Heart right ventricle (tissue), 16 donors: ENCODE results near the gene COA8. TPM values are rescaled to one million over a fixed set of nuclear protein-coding genes. Genes with fewer than 3 reads are reported as not detected.

Experiments used
- ATAC-seq, 8 donors: fragments of 200-7000 bp; cut with Tn5 transposase; one replicate each; pipeline ENCODE4 v1.9.1; 2020; ENCODE audit warnings: mild to moderate bottlenecking in 8 of 8, moderate library complexity in 8 of 8, moderate number of reproducible peaks in 1 of 8
- DNase-seq, 2 donors: peaks; one replicate each; pipeline ENCODE4 v3.0.0-alpha.2; 2020
- H3K27ac ChIP-seq, 10 donors: fragments of 200-600 bp; sonication (generic) in 2 of 10; one replicate each; pipeline versions ENCODE4 v1.5.0 to v1.8.0; 2020 to 2022; ENCODE audit warnings: mild to moderate bottlenecking in 3 of 10
- H3K27me3 ChIP-seq, 7 donors: fragments of 200-600 bp; one replicate each; pipeline ENCODE4 v1.8.0; 2021 to 2022; ENCODE audit warnings: mild to moderate bottlenecking in 2 of 7
- H3K36me3 ChIP-seq, 9 donors: fragments of 200-600 bp; sonication (generic) in 1 of 9; one replicate each; pipeline versions ENCODE4 v1.5.0 to v1.8.0; 2020 to 2022; ENCODE audit warnings: mild to moderate bottlenecking in 2 of 9
- H3K4me1 ChIP-seq, 9 donors: fragments of 200-600 bp; sonication (generic) in 1 of 9; one replicate each; pipeline versions ENCODE4 v1.5.0 to v1.8.0; 2020 to 2022; ENCODE audit warnings: mild to moderate bottlenecking in 4 of 9
- H3K4me3 ChIP-seq, 10 donors: fragments of 200-600 bp; sonication (generic) in 2 of 10; one replicate each; pipeline versions ENCODE4 v1.5.0 to v1.8.0; 2020 to 2022; ENCODE audit warnings: mild to moderate bottlenecking in 7 of 10, moderate library complexity in 2 of 10
- H3K9me3 ChIP-seq, 11 donors: fragments of 200-600 bp in 10 of 11; sonication (generic) in 2 of 11; one replicate each; pipeline versions ENCODE4 v1.5.0 to v1.8.0; 2013 to 2022; ENCODE audit warnings: mild to moderate bottlenecking in 2 of 11, control low read depth in 1 of 11, moderate library complexity in 1 of 11
- CTCF ChIP-seq, 9 donors: fragments of 200-600 bp; sonication (generic) in 2 of 9; IDR thresholded peaks; one replicate each; pipeline versions ENCODE4 v1.5.0 to v1.8.0; 2021 to 2022; ENCODE audit warnings: antibody characterized with exemption in 9 of 9, mild to moderate bottlenecking in 5 of 9, moderate library complexity in 1 of 9
- WGBS, 2 donors: extraction: QIAGEN DNeasy Blood & Tissue Kit; methylation state at CpG; one replicate each; pipeline ENCODE4 v1.1.7; 2013; ENCODE audit warnings: inconsistent platforms in 1 of 2; 5-methylcytosine and 5-hydroxymethylcytosine counted together
- intact Hi-C, 10 donors: fragments of 100-400 bp; cut with DNase I; formaldehyde crosslinking; loops; one replicate each; pipeline versions ENCODE4 v1.11.1 to v1.14.2; 2022
- polyA plus RNA-seq, 2 donors: library from polyadenylated mRNA; stranded (reverse); fragments of 200-250 nt; gene quantifications; one replicate each; pipeline ENCODE4 v1.2.3, GENCODE V29; 2013
- total RNA-seq, 10 donors: library from RNA; stranded (reverse); fragmentation: NEBNext Ultra II Directional in 3 of 10; extraction: Animal tissue kit (Norgen Biotek cat#: 25700) in 3 of 10; gene quantifications; one replicate each; pipeline versions ENCODE4 v1.2.1 to v1.2.4, GENCODE V29; 2021 to 2023
- donor health status: Arrhythmogenic right ventricular cardiomyopathy.
- donor health status: ischemic (EF 13 %, LVEDD 7.1; RV severe dilation, severe dysfunction).
- donor health status: healthy with polysubstance abuse.
- donor health status: DM: no; HTN: yes; CAD: no.
- donor health status: DM: no; HTN: no; CAD: no.
- donor health status: ischemic (EF 25% LVEDD 6.9; RV normal size, moderate dysfunction).
- donor health status: ischemic (EF 25% LVEDD 5.7; RV mildly dilated, moderate dysfunction).
- donor health status: healthy.
- donor health status: DM: yes; HTN: yes; CAD: no.
- donor health status: Ischemic cardiomyopathy.
- donor health status: ischemic (EF 35%, LVEDD 5.7; RV mildly dilated, moderate dysfunction).
- donor health status: nonischemic (EF 11% LVEDD 7.7; RV severe dilation, severe dysfunction).
- donor health status: DM: yes; HTN: yes; CAD: no.
- donor health status: PGD.
- donor health status: ischemic (EF 29% LVEDD 5.4; RV normal size, mild dysfunction).
- donor health status: nonischemic (EF 23%, LVEDD 6.1; RV moderate dilation, normal function).

Gene COA8
- total and polyA plus RNA-seq, 12 donors, result 33.3 to 141 (median 43.8) TPM

GRCh38 chr14:103633391-103633790 lies 70.6 kb downstream of the COA8 start:
- DNase-seq, result no peak
- TF ChIP-seq CTCF (IDR thresholded peaks at IDR 0.05), result no peak
- WGBS, 2 donors, result 59 to 77% methylated on average over 1 of the region's 1 CpG
- Histone ChIP-seq H3K9me3 (peaks cover 0 to 8% (median 0%) of the 10 kb centered on the region in 11 donors), H3K36me3 (peaks cover 0 to 50% (median 0%) of the 10 kb centered on the region in 9 donors), H3K27me3 (no peaks in the 10 kb centered on the region), H3K4me1 (peaks cover 7 to 86% (median 78%) of the 10 kb centered on the region in 9 donors), H3K4me3 (no peak overlapping the region), H3K27ac (no peak overlapping the region)
- no peak for ATAC-seq
- intact Hi-C loops, result no loop called here

GRCh38 chr14:103634156-103634555 lies 71.4 kb downstream of the COA8 start:
- peaks cover 7 to 90% (median 83%) of the 10 kb centered on the region in 9 donors for H3K4me1 ChIP-seq

GRCh38 chr14:103638594-103638993 lies 75.8 kb downstream of the COA8 start:
- 88 to 91% methylated on average over 3 of the region's 3 CpGs for WGBS, 2 donors
- H3K27ac ChIP-seq, result no peak overlapping the region
- peaks cover 0 to 28% (median 0%) of the 10 kb centered on the region in 9 donors for H3K36me3 ChIP-seq
- intact Hi-C loops, result no loop called here
- H3K9me3 ChIP-seq, result peaks cover 0 to 8% (median 0%) of the 10 kb centered on the region in 11 donors
- peak in 1 of 8 donors; percentile 41 for ATAC-seq
- no peak for DNase-seq
- peaks cover 7 to 89% (median 67%) of the 10 kb centered on the region in 9 donors for H3K4me1 ChIP-seq
- no peak overlapping the region for H3K4me3 ChIP-seq
- no peak for TF ChIP-seq CTCF (IDR thresholded peaks at IDR 0.05)
- no peaks in the 10 kb centered on the region for H3K27me3 ChIP-seq

More at GRCh38 chr14:103634156-103634555, 71.4 kb downstream of the COA8 start:
- TF ChIP-seq CTCF (IDR thresholded peaks at IDR 0.05), result no peak
- peaks cover 0 to 53% (median 0%) of the 10 kb centered on the region in 9 donors for H3K36me3 ChIP-seq
- ATAC-seq, result no peak
- no peak overlapping the region for H3K4me3 ChIP-seq
- H3K27me3 ChIP-seq, result no peaks in the 10 kb centered on the region
- peaks cover 0 to 8% (median 0%) of the 10 kb centered on the region in 11 donors for H3K9me3 ChIP-seq
- DNase-seq, result no peak
- intact Hi-C loops, result no loop called here
- peak overlapping the region in 3 of 10 donors; percentile 16 to 53 (median 20) for H3K27ac ChIP-seq
- 73 to 75% methylated on average over 4 of the region's 4 CpGs for WGBS, 2 donors

Other genes with a start within 250 kb of the COA8 start
- gene EIF5, start 228.7 kb upstream of the COA8 start, total RNA-seq, result 100 to 1,000 TPM; 163 to 323 (median 243) TPM
- gene EIF5, start 228.7 kb upstream of the COA8 start, polyA plus RNA-seq, result 100 to 1,000 TPM in 1 of 2 donors, 10 to 100 TPM in 1; 56.7 to 125 TPM
- 100 to 1,000 TPM in 3 of 10 donors, 10 to 100 TPM in 7; 62.3 to 246 (median 72.6) TPM for gene MARK3, start 177.5 kb upstream of the COA8 start, total RNA-seq
- gene MARK3, start 177.5 kb upstream of the COA8 start, polyA plus RNA-seq, result 100 to 1,000 TPM in 1 of 2 donors, 10 to 100 TPM in 1; 85.4 to 136 TPM
- 100 to 1,000 TPM; 273 to 896 (median 534) TPM for gene CKB, start 40.1 kb upstream of the COA8 start, total RNA-seq
- 1,000 to 10,000 TPM in 1 of 2 donors, 100 to 1,000 TPM in 1; 717 to 1,062 TPM for gene CKB, start 40.1 kb upstream of the COA8 start, polyA plus RNA-seq
- 1 to 10 TPM; 2.9 to 7.5 (median 3.8) TPM for gene TRMT61A, start 33.8 kb upstream of the COA8 start, total RNA-seq
- 10 to 100 TPM in 1 of 2 donors, 1 to 10 TPM in 1; 8.6 to 14.7 TPM for gene TRMT61A, start 33.8 kb upstream of the COA8 start, polyA plus RNA-seq
- 10 to 100 TPM; 14.0 to 19.7 (median 16.8) TPM for gene BAG5, start 303 bp upstream of the COA8 start, total RNA-seq
- gene BAG5, start 303 bp upstream of the COA8 start, polyA plus RNA-seq, result 1 to 10 TPM; 5.0 to 9.9 TPM
- 100 to 1,000 TPM; 123 to 166 (median 146) TPM for gene KLC1, start 66.3 kb downstream of the COA8 start, total RNA-seq
- gene KLC1, start 66.3 kb downstream of the COA8 start, polyA plus RNA-seq, result 100 to 1,000 TPM; 151 to 220 TPM
- gene XRCC3, start 152.5 kb downstream of the COA8 start, total RNA-seq, result 1 to 10 TPM; 1.0 to 4.4 (median 3.0) TPM
- gene XRCC3, start 152.5 kb downstream of the COA8 start, polyA plus RNA-seq, result 1 to 10 TPM; 2.0 to 4.2 TPM
- gene ZFYVE21, start 152.8 kb downstream of the COA8 start, total RNA-seq, result 10 to 100 TPM; 43.5 to 64.9 (median 54.5) TPM
- 10 to 100 TPM; 44.5 to 88.8 TPM for gene ZFYVE21, start 152.8 kb downstream of the COA8 start, polyA plus RNA-seq